Stimulated activated CD8-positive, alpha-beta memory T cell treated with anti-CD3 and anti-CD28 coated beads, Interleukin-15, amount 100 ng/mL, for 1 hour (primary cell): ENCODE measurements around the gene ETV6.

Experiments
- DNase-seq: peaks from one replicate; pipeline ENCODE4 v3.0.0-alpha.2; 2020; ENCODE audit warnings: low read depth

ETV6 gene

DNA sequence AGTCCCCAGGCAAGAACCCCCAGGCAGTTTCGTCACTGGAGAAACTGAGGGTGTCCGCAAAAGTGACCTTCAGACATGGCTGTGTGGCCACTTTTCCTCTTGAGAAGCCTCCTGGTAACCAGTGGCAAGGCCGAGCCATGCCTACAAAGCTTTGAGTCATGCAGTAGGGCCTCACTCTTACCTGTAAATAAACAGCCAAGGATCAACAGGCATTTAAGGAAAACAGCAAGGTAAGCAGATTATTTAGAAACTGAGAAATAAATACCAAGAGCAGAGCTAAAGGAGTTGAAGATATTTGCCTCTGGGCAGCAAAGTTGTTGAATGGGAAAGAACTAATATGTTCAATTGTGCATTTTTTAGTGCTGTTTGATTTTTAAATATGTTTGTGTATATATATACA, 280.2 kb downstream of the ETV6 start:
- no peak for DNase-seq

DNA sequence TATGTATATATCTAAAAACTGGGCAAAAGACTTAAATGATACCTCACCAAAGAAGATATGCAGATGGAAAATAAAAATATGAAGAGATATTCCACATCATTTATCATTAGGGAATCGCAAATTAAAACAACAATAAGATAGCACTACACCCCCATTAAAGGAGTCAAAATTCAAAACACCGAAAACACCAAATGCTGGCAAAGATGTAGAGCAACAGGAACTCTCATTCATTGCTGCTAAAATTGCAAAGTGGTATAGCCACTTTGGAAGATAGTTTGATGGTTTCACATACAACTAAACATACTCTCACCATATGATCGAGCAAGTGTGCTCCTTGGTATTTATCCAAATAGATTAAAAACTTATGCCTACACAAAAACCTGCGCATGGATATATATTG, 289.7 kb downstream of the ETV6 start:
- no peak for DNase-seq

DNA sequence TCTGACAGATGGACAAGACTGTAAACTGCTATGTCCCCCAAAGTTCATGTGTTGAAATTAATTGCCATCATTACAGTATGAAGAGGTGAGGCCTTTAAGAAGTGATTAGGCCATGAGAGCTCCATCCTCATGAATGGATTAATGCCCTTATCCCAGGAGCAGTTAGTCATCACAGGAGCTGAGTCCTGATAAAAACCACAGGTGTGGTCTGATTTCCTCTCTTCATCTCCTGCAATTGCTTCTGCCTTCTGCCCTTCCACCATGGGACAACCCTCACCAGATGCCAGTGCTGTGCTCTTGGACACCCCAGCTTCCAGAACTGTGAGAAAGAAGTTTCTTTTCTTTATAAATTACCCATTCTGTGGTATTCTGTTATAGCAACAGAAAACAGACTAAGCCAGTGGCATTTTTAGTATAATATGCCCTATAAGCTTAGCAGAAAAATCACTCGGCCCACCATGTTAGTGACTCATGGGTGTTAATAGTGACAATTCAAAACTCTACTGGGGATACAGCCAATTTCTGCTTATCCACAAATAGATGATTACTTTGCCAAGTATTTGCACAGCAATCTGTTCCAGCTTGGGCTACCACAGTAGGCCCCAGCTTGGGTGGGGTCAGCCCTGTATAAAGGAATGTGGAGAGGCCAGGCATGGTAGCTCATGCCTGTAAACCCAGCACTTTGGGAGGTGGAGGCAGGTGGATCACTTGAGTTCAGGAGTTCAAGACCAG, 292.3 kb downstream of the ETV6 start:
- DNase-seq = no peak

GRCh38 chr12:11943919-11944700, 294.6 kb downstream of the ETV6 start:
- no peak for DNase-seq
